ENCODE results near the gene BBS9.
"Not testable (repeated sequence)": the region's sequence is repeated elsewhere in the genome, so short reads cannot be mapped to it uniquely, and the experiment has no call there.

BBS9 gene

DNA sequence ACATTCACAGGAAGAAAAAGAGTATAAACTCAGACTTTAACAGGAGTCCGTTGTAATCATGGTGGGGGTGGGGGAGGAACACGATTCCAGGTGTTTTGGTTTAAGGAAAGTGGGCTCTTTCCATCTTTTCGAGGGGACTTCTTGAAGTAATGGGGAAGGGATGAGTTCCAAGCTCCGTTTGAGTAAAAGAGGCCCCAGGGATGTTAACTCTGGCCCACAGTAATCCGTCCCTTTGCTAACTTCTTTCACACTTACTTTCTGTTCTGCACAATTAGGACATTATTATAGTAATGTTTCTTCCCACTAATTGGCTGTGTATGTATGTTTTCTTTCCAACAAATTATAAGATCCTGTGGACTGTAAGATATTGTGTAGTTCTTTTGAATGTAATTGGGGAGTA, 374.4 kb downstream of the BBS9 start:
- DNase-seq, result no peak

DNA sequence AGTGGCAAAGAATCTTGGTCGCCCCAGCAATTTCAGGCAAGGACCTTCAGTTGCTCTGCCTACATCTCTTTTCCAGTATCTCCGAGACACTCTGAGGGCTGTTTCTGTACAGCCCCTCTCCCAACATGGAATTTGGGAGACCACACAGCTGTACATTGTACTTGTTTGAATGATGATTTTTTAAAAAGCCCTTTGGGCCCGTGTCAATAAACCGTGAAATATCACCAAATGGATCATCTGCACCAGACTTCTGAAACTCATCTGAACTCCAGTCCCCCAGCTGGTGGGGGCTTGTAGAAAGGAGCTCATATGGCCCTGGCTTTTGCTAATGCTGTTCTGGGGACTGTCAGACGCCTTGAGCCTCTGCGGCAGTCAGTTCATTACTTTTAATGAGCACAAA, 374.9 kb downstream of the BBS9 start:
- DNase-seq, result no peak

DNA sequence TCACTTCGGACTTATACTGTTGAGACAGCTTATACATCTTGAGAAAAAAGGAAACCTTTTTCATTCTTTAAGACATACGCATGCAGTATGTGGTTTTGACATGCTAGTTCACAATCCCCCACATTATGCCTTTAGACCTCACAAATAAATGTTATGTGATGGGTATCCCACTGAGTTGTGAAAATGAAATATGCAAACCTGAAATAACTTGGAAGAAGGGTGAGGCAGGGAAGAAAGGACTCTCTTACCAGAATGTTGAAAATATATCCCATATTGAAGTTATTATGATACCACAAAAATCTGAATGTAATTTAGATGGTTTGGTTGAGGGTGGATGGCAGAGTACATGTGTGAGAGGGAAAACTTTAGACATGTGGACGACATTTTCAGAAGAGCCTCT, 379.8 kb downstream of the BBS9 start:
- no peak for DNase-seq

DNA sequence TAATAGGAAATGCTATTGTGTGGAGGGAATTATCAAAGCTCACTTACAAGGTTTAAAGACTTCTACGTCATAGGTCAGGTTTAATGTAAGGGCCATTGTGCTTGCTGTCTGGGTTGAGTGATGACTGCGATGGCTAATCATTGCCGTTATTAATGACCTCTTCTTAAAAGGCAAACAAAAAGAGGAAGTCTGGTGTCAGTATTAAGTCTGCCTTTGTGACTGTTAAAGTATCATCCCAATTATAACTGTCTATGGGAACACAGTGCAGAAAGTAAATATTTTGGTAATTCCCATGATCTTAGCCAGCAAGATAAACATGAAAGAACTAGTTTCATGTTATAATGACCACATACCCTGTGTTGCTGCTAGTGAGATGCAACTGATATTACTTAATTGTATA, 382.4 kb downstream of the BBS9 start:
- DNase-seq, result no peak

DNA sequence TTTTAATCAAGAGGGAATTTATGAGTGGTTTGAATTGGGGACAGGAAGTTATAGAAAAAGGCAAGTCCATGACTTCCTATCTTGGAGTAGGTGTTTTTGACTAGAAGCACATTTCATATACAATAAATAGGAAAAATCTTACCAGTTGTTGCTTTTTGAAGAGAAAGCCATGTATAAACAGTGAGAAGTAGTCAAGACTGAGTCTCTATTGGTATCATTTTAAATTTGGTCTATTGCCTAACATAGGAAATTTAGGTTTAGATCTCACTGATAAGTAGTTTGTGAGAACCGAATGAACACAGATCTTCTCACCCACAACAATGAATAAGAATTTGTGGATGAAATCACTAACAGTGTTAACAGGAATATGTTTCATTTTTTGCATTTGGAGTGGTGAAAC, 387.2 kb downstream of the BBS9 start:
- no peak for DNase-seq

DNA sequence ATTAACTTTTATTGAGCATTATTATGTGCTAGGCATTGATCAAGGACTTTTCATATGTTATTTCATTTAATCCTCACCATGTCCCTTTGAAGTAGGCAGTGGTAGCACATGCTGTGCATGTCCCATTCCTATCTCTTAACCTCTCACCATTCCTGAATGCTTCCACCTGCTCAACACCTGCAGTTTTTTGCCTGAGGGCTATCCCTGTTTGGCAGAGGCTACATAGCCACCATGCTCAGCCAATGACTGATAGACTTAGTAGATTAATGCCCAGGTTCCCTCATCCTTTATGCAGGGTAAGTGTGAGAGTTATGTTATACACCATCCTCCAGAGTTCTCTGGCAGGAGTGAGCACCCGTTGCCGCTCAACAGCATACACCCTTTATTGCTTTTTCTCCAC, 387.8 kb downstream of the BBS9 start:
- no peak for DNase-seq

DNA sequence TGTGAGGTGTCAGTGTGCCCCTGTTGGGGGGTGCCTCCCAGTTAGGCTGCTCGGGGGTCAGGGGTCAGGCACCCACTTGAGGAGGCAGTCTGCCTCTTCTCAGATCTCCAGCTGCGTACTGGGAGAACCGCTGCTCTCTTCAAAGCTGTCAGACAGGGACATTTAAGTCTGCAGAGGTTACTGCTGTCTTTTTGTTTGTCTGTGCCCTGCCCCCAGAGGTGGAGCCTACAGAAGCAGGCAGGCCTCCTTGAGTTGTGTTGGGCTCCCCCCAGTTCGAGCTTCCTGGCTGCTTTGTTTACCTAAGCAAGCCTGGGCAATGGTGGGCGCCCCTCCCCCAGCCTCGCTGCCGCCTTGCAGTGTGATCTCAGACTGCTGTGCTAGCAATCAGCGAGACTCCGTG, 397.6 kb downstream of the BBS9 start:
- not testable (repeated sequence) for DNase-seq

DNA sequence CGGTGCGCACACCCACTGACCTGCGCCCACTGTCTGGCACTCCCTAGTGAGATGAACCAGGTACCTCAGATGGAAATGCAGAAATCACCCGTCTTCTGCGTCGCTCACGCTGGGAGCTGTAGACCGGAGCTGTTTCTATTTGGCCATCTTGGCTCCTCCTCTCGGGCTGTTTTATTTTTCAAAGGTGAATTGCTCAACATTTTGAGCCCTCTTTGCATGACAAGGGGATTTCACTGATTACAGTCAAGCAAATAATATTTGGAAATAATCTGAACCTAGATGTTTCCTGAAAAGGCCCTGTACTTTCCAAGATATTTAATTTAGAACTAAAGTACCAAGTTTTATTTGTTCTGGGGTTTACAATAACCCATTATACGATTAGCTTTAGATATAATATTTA, 398.2 kb downstream of the BBS9 start:
- DNase-seq, result not testable (repeated sequence)

DNA sequence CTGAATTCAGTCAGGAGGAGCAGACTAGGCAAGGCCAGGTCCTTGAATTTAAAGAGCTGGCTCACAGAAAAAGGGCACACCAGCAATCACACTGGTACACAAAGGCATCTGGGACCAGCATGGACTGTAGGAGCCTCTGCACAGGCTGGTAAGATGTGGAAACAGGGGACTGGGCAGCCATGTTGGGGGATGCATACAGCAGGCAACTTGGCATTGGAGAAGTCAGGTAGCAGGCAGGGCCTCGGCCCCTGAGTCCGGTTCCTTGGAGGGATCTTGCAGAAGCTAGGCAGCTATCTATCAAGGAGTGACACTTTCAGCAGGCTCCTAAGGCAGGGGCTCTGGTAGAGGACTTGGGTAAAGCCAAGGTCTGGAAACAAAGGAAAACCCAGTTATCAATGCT, 399.7 kb downstream of the BBS9 start:
- DNase-seq, result no peak

DNA sequence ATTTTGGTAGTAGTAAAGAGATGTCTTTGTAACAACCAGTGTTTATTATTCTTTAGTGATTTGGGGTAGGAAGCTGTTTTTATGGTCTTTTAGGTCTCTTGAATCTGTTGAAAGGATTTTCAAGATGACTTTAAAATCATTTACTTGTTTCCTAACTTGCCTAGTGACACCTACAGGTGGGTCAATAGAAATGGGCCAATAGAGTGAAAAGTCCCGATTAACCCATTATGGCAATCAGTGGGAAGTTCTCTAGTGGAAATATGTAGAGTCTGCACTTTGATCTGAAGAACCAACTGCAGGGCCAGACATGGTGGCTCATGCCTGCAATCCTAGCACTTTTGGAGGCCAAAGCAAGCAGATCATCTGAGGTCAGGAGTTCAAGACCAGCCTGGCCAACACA, 401.3 kb downstream of the BBS9 start:
- no peak for DNase-seq

DNA sequence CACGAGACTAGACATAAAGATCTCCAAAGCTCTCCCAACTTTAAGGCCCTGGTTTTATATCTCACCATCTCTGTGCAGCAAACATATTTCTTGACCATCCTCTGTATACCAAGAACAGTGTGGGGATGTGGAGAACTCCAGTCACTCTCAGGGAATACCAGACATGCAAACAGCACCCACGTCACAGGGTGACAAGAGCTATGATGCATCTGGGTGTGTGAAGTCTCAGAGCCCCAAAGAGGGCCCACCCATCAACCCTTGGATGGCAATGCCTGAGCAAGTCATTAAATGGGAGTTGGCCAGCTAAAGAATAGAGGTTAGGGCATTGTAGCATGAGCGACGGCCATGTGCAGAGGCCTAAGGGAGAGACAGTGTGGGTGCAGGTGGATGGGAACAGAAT, 402.5 kb downstream of the BBS9 start:
- no peak for DNase-seq

DNA sequence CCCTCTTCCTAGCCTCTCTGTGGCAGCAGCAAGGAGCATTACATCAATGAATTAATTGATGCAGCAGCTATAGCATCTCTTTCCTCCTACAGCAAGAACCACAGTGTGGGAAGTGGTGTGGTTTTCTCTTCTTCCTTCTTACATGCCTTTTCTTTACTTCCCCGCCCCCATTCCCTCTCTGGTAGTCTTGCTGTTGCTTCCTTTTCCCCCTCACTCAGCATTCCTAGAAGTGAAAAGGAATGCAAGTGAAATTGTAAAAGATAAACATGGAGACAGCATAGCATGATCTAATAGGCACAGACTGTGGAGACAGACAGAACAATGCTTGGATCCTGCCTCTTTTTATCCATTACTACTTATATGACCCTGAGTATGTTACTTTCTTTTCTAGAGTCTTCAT, 405.5 kb downstream of the BBS9 start:
- DNase-seq, result no peak

DNA sequence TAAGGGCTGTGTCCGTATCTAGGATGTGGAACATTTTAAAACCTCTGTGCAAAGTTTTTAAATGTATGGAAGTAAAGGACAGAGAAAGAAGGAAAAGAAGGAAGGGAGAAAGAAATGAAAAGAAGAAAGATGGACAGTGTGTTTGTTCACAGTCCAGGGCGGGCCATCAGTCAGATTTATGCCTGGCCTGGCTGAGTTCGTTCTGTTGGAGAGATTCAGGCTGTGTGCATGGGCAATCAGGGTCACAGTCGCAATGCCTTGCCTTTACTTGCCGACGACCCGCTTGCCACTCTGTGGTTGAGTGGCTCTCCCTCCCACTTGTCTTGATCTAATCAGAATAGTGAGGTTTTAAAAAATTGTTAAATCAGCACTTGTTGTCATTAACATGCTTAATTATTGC, 406.6 kb downstream of the BBS9 start:
- DNase-seq, result no peak

DNA sequence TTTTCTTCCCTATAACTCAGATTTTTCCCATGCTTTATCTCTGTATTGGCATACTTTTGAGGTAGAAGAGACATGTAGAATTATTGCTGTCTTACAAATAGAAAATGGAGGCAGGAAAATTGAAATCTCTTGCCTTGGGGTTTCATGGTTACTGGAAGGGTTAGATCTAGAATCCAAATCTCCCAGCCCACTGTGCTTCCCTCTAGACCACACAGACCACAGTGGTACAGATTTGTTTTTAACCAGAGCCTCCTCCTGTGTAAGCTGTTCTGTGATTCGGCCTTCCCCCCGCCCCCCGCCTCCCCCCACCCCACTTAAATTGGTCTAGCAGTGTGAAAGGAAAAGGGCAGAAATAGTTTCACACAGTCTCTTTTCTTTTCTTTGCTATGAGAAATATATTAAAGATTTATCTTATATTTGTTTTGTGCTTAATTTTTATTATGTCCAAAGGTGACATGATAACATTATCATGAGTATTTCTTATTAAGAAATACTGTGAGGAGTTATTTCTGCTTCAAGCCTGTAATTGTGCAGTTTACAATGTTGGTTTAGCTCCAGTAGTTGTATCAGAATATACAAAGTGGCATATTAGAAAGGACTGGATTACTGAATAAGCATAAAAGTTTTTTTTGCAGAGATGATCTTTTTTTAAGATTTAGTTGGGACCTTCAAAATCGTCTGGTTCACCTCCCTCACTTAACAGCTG, 407.2 kb downstream of the BBS9 start:
- no peak for DNase-seq

DNA sequence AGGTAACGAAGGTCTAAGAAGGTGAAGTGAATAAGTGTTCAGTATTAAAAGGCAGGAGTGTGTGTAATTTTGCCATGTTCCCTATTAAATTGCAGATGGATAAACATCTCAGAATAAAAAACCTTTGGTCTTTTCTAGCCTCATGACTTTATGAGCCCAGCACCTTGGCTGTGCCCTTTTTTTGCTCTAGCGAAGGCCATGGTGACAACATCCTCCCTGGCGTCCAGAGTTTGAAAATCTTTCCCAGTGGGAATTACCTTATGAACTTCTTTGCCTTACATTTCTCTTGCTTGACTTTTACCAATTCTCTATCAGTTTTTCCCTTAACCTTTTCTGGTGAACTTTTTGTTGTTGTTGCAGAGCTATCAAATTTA, 407.7 kb downstream of the BBS9 start:
- DNase-seq, result no peak

DNA sequence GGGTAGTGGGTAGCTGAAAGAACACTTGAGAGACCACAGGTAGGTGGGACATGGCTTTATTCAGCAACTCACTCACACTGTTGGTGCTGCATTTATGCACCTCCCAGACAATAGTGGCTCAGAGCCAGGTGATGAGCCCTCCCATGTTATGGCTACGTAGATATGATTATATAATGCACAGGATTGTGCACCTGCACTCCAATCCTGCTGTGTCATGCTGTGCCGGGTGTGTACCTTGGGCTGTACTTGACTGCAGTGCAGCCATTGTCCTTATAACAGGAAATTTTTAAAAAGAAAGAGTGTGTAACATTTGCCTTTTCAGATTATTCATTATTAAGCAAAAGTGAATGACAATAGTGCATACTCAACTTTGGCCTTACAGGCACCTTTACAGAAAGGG, 409.8 kb downstream of the BBS9 start:
- no peak for DNase-seq

DNA sequence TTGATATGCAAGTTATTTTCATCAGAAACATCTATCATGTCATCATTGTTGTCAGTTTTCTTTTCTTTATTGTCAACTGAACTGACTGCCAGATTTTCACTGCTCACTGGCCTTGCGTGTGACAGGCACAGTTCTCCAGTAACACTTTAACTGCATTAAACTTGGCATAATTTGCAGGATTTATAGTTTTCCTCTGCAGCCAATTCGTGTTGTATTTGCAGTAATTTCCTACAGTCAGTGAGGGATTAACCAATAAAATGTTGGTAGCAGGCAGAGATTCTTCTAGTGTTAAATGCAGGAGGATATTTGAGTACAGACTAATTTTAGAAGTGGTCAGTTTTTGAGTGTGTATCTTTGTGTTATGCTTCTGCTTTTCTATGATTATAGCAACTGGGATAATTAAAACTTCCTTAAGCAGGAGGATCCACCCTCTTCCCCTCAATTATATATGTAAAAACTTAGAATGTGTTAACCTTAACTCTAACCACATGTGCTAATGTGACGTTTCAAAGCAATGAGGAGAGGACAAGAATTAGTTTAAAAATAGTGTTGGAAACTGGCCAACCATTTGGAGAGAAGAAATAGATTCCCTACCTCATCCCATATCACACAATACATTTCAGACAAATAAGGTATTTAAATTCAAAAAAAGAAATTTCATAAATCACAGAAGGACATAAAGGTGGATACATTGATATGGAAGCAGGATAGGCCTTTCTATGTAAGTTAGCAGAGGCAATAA, 410.5 kb downstream of the BBS9 start:
- DNase-seq, result no peak

DNA sequence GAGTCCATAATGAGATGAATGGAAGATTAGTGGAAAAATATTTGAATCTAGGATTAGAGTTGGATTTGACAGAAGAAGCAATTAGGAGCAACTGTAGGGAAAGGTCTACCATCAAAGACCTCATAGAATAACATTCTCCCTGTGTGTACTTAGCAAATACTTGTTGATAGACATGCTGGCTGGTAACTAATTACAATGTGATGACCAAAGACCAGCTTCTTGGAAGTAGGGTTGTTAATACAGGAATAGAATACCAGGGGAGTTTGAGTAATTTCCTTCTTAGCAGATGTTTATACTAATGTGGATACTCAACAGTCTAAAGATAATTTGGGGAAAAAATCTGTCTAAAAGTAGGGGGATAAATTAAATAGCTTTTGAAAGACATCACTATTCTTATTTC, 418.5 kb downstream of the BBS9 start:
- DNase-seq, result no peak

DNA sequence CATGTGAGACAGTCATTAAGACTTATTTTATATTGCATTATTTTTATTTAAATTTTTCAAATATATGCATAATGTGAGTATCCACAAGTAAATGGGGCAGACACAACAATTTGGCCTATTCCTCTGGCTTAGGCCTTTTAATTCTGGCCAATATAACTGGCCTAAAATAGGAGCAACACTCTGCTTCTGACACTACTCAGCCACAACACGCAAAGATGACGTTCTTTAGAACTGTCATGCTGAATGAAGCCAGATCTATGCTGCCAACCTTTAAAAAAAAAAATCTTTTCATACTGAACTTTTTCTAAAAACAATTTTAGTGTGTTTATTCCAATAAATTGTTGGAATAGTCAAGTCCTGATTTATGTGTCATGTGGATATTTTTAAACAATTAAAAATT, 421.0 kb downstream of the BBS9 start:
- no peak for DNase-seq

DNA sequence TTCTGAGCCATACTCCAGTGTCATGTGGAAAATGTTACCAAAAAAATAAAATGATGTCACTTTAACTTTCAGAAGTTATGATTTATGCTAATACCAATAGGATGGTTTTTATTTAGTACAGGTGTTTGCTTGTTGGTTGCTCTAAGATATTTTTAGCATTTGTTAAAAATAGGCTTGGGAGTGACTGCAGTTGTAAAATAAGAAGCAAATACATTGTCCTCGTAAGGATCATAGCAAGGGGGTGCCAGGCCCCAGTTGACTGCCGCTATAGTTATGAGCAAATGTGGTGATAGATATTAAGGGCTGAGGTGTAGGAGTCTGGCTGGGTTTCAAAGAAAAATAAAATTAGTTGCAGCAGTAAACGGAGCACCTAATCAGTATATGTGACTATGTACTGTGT, 421.6 kb downstream of the BBS9 start:
- no peak for DNase-seq

DNA sequence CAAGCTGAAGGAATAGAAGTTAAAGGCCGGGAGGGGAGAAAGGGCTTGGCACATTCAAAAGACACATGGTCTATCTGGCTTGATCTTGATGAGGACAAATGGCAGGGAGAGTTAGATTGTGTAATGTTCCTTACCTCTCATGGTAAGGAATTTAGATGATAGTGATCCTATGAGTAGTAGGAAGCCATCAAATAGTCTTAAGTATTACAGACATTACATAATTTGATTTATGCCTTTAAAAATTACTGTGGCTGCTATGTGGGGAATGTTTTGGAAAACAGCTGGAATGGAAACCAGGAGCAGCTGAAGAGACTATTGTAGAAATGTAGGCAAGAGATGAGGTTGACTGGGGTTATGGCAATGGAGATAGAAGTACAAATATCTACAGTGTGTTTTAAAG, 424.7 kb downstream of the BBS9 start:
- DNase-seq, result no peak

DNA sequence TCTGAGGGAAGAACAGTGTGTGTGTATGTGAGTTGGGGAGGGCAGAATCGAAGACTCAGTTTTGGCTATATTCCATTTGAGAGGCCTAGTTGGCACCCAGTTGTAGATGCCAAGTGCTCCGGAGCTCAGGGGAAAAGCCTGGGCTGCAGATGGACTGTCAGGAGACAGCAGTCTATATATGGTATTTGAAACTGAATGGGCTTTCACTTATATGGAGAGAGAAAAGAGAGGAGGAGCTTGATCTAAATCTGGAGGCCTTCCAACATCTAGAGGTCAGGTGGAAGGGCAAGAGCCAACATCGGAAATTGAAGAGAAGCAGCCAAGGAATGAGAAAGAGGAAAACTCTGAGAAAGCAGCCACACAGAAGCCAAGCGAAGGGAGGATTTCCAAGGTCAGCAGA, 425.2 kb downstream of the BBS9 start:
- no peak for DNase-seq

DNA sequence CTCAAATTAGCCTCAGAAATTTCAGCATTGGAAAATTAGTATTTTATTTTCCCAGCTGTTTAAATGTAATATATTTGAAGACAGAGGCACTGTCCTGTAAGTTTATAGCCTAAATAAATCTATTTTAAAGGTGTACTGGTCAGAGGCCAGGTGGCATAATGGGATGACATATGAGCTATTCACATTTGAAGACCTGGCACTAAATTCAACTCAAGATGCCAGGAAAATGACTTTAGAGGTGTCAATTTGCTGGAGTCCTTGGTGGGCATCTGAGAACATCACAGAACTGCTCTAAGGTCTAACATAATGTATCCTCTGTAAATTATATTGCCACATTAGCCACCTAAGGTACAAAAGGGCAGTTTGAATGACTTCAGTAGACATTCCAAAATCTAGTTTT, 427.1 kb downstream of the BBS9 start:
- DNase-seq, result no peak

DNA sequence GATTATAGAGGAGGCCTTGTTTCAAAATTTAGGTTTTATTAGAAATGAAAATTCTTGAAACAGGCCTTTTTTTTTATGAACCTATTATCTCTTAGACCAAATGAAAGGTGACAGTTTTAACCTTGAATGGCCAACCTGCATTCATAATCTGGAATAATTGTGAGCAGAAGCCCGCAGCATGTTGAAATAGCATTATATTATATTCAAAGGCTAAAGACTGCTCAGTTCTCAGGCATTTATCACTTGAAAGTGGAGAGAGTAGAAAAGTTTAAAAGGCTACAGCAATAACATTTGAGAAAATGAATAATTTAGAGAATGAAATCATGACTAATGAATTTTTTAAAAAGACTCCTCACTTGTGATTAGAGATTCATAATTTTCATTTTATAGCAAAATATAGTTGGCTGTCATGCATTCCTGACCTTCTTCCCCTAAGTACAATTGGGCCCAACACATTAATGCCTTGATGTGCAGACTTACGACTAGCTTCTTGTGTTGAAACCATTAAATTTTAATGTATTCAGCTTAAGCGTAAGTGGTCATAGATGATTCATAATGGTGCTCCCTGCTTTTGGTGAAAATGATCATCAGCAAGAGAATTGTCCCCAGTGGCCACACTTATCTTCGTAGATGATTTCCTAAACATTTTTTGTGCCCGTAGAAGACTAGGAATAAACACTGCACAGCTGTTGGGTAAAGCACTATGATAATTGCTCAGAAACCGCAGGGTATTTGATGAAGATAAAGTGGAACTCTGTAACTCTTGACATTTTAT, 429.4 kb downstream of the BBS9 start:
- DNase-seq, result no peak

All from RPMI8226 (cell line).